ENCODE measurements around the gene RASGRF2. TPM values are rescaled to one million over a fixed set of nuclear protein-coding genes. Genes with fewer than 3 reads are reported as not detected.
A peak's percentile ranks its signal among the peaks of the same experiment; 100 is the strongest.

RASGRF2 gene
- total and polyA plus RNA-seq, 9 of the 15 experiments (the other 6 are each of a cell fraction or from before 2014, with no cell fraction given) = 0.01 to 0.22 (median 0.08) TPM; not detected in 2

DNA sequence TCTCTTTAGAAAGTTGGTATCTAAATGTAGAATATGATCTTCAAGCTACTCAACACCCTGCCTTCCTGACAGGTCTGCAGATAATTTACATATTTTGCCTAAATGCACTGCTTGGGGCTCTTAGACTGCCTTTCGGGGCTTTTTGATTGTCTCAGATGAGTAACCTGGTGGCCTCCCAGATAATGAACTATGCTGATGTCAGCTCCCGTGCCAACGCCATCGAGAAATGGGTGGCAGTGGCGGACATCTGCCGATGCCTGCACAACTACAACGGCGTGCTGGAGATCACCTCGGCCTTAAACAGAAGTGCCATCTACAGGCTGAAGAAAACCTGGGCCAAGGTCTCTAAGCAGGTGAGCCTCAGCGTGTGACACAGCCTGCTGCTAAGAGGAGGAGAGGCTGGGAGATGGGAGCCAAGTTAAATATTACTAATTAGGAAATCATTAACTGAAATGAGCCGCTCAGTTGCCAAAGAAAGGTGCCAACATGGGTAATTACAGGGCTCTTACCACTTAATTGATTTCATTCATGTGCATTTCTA lies 252.1 kb downstream of the RASGRF2 start:
- FAIRE-seq (no peak), ATAC-seq (peak; percentile 54; the same call in 1 of the 3 replicates), DNase-seq (ENCODE audit: extremely low read depth in 1 of 4, low spot score in 3 of 4) (no peak)
- Histone ChIP-seq H3K27ac (ENCODE audit: extremely low read depth, low read depth, low read length) (no peak overlapping the region), H3K4me3 (no peak overlapping the region), H3K27me3 (ENCODE audit: control insufficient read depth in 2 of 2, insufficient read depth in 2 of 2, low read length in 2 of 2) (peaks cover 33 to 50% of the 10 kb centered on the region in 2 experiments), H3K4me2 (ENCODE audit: insufficient read depth, low read length) (no peak overlapping the region), H3K9me3 (replicated peaks; ENCODE audit: control insufficient read depth, insufficient read depth, low read depth, low read length) (no peaks in the 10 kb centered on the region), H3K79me2 (ENCODE audit: control insufficient read depth, insufficient read depth, low read length) (no peaks in the 10 kb centered on the region), H3K9ac (ENCODE audit: insufficient read depth in 1 of 2, low read depth in 2 of 2, low read length in 2 of 2) (no peak overlapping the region), H3K9me1 (ENCODE audit: control insufficient read depth, insufficient read depth, low read length) (no peaks in the 10 kb centered on the region), H4K20me1 (replicated peaks; ENCODE audit: control insufficient read depth, insufficient read depth, low read length) (no peaks in the 10 kb centered on the region), H2AFZ (ENCODE audit: low read depth, low read length) (no peak overlapping the region), H3K4me1 (replicated peaks in 1 of 2; ENCODE audit: control insufficient read depth in 2 of 2, insufficient read depth in 2 of 2, low read length in 2 of 2) (no peaks in the 10 kb centered on the region), H3K36me3 (ENCODE audit: control insufficient read depth, insufficient read depth, low read length) (no peaks in the 10 kb centered on the region)
- TF ChIP-seq ADNP (tag; IDR thresholded peaks at IDR 0.05) (no peak), NBN (IDR thresholded peaks at IDR 0.05; ENCODE audit: low read depth) (no peak), ARHGAP35 (IDR thresholded peaks at IDR 0.05; ENCODE audit: partially characterized antibody) (no peak), ZNF384 (IDR thresholded peaks at IDR 0.05; ENCODE audit: low read depth, low read length) (no peak), MCM5 (IDR thresholded peaks at IDR 0.05; ENCODE audit: low read depth) (no peak), CREM (IDR thresholded peaks at IDR 0.05; ENCODE audit: low read depth) (no peak)
- TF ChIP-seq, protein P1, sequence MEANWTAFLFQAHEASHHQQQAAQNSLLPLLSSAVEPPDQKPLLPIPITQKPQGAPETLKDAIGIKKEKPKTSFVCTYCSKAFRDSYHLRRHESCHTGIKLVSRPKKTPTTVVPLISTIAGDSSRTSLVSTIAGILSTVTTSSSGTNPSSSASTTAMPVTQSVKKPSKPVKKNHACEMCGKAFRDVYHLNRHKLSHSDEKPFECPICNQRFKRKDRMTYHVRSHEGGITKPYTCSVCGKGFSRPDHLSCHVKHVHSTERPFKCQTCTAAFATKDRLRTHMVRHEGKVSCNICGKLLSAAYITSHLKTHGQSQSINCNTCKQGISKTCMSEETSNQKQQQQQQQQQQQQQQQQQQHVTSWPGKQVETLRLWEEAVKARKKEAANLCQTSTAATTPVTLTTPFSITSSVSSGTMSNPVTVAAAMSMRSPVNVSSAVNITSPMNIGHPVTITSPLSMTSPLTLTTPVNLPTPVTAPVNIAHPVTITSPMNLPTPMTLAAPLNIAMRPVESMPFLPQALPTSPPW (CRISPR knock-in tag; IDR thresholded peaks at IDR 0.05) = no peak
- TF ChIP-seq, protein P2, sequence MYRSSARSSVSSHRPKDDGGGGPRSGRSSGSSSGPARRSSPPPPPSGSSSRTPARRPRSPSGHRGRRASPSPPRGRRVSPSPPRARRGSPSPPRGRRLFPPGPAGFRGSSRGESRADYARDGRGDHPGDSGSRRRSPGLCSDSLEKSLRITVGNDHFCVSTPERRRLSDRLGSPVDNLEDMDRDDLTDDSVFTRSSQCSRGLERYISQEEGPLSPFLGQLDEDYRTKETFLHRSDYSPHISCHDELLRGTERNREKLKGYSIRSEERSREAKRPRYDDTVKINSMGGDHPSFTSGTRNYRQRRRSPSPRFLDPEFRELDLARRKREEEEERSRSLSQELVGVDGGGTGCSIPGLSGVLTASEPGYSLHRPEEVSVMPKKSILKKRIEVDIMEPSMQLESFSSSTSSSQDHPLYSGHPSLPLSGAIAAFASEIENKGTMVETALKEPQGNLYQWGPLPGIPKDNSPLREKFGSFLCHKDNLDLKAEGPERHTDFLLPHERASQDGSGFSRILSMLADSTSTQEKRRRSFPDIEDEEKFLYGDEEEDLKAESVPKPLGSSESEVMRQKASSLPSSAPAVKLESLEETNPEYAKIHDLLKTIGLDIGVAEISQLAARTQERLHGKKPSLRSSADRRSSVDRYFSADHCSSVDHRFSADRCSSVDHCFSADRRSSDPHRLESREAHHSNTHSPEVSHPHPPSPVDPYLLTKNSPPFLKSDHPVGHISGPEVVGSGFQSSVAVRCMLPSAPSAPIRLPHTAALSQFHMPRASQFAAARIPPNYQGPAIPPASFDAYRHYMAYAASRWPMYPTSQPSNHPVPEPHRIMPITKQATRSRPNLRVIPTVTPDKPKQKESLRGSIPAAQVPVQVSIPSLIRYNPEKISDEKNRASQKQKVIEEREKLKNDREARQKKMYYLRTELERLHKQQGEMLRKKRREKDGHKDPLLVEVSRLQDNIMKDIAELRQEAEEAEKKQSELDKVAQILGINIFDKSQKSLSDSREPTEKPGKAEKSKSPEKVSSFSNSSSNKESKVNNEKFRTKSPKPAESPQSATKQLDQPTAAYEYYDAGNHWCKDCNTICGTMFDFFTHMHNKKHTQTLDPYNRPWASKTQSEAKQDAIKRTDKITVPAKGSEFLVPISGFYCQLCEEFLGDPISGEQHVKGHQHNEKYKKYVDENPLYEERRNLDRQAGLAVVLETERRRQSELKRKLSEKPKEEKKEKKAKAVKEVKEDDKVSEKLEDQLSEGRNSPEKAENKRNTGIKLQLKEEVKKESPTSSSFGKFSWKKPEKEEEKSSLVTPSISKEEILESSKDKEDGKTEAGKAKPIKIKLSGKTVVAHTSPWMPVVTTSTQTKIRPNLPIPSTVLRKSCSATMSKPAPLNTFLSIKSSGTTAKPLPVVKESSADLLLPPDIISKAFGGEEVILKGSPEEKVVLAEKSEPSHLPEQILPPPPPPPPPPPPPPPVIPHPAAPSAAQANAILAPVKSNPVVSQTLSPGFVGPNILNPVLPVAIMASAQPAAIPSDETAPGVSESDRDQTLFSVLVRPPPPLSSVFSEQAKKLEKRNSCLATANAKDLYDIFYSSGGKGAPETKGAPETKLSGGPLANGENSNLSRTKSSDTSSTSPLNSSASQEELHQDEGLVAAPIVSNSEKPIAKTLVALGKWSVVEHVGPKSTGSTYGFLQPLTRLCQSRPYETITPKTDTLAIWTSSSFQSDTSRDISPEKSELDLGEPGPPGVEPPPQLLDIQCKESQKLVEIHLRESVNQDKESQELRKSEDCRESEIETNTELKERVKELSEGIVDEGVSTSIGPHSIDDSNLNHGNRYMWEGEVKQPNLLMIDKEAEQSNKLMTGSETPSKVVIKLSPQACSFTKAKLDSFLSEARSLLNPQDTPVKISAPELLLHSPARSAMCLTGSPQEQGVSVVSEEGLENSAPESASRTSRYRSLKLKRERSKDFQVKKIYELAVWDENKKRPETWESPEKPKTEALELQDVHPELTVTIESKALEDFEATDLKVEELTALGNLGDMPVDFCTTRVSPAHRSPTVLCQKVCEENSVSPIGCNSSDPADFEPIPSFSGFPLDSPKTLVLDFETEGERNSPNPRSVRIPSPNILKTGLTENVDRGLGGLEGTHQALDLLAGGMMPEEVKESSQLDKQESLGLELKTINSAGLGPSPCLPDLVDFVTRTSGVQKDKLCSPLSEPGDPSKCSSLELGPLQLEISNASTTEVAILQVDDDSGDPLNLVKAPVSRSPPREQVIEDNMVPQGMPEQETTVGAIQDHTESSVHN (IDR thresholded peaks at IDR 0.05; ENCODE audit: borderline replicate concordance in 1 of 2, low read depth in 1 of 2) = no peak
- 5% methylated on average over 11 of the region's 11 CpGs for WGBS (ENCODE audit: insufficient coverage, low coverage, missing lambda C conversion rate)
- ChIA-PET POLR2A (interaction anchor here (0.6 kb wide), 1 partner anchor 71 kb away, joined by 3 read pairs; no protein-coding TSS in a partner anchor), CTCF (ENCODE audit: low intra/inter-chr PET ratio) (no interaction called here)
- intact Hi-C loops (cut with micrococcal nuclease) (no loop called here), in situ Hi-C loops (cut with MboI) (no loop called here)
- no TSS peak for BruUV-seq (replicated peaks)

Data from K562 (cell line).